Tibial artery (tissue), 4 donors: ENCODE results near the gene CRACR2B.

ENCODE experiments used
- DNase-seq, 2 donors: peaks; one replicate each; pipeline ENCODE4 v3.0.0-alpha.2; 2019
- H3K27ac ChIP-seq, 2 donors: fragments of 200-600 bp; sonication (generic) in 1 of 2; 1 replicate in 1 of 2; 2 replicates in 1 of 2; pipeline ENCODE4 v1.5.1; 2018 to 2019; ENCODE audit warnings: mild to moderate bottlenecking in 1 of 2
- H3K27me3 ChIP-seq, 2 donors: fragments of 200-600 bp; sonication (generic) in 1 of 2; one replicate each; pipeline versions ENCODE4 v1.5.1 to v1.6.0; 2016 to 2019
- H3K36me3 ChIP-seq, 3 donors: fragments of 200-600 bp; sonication (generic) in 2 of 3; one replicate each; pipeline ENCODE4 v1.5.1; 2016 to 2019; ENCODE audit warnings: mild to moderate bottlenecking in 2 of 3
- H3K4me1 ChIP-seq, 4 donors: fragments of 200-600 bp; sonication (generic) in 2 of 4; 1 replicate in 3 of 4; 2 replicates in 1 of 4; pipeline ENCODE4 v1.5.1; 2016 to 2019
- H3K4me3 ChIP-seq, 2 donors: fragments of 200-600 bp; sonication (generic) in 1 of 2; 1 replicate in 1 of 2; 2 replicates in 1 of 2; pipeline ENCODE4 v1.5.1; 2018 to 2019; ENCODE audit warnings: mild to moderate bottlenecking in 2 of 2
- H3K9me3 ChIP-seq, 3 donors: fragments of 200-600 bp; sonication (generic) in 1 of 3; one replicate each; pipeline ENCODE4 v1.5.1; 2016 to 2019
- CTCF ChIP-seq, 2 experiments: fragments of 200-600 bp in 1 of 2; fragments of 450-650 bp in 1 of 2; IDR thresholded peaks; one replicate each; pipeline ENCODE4 v1.5.1; 2017 to 2019; ENCODE audit warnings: antibody characterized with exemption in 2 of 2, mild to moderate bottlenecking in 1 of 2, moderate library complexity in 1 of 2
- intact Hi-C: fragments of 100-400 bp; cut with DNase I; formaldehyde crosslinking; loops from one replicate; pipeline ENCODE4 v1.15.0; 2023; ENCODE audit warnings: low total_unique reads

CRACR2B gene

GRCh38 chr11:839875-840617 lies 12.3 kb downstream of the CRACR2B start:
- H3K4me3 ChIP-seq, result no peak overlapping the region

DNA sequence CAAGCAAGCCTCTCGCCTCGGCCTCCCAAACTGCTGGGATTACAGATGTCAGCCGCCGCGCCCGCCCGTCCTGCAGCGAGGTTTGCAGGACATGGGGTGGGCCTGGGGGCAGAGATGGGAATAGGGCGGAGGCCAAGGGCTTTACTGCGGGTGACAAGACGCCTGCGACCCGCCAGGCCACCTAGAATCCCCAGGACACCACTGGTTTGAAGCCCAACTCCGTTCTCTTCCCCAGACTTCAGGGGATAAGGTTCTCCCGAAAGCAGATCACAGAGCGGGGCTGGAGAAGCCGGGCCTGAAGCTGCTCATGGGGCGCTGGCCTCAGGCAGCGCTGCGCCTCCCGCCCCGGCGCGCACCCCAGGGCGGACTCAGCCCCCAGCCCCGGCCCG lies 14.3 kb downstream of the CRACR2B start:
- TF ChIP-seq CTCF (IDR thresholded peaks at IDR 0.05), result no peak
- peak overlapping the region; percentile 98 for H3K4me3 ChIP-seq
- H3K27me3 ChIP-seq, result peaks cover 0 to under 1% of the 10 kb centered on the region in 2 donors
- H3K27ac ChIP-seq, result peak overlapping the region; percentile 88 to 95
- no peak for DNase-seq
- intact Hi-C loops, result loop anchor here (5.0 kb wide), 1 partner anchor 35 kb away; the partner anchor contains the start of genes PIDD1 and RPLP2
- peaks cover 28 to 40% (median 39%) of the 10 kb centered on the region in 3 donors for H3K36me3 ChIP-seq
- peaks cover 4 to 82% (median 63%) of the 10 kb centered on the region in 4 donors for H3K4me1 ChIP-seq
- no peaks in the 10 kb centered on the region for H3K9me3 ChIP-seq

More at GRCh38 chr11:839875-840617, 12.3 kb downstream of the CRACR2B start:
- intact Hi-C loops, result loop anchor here (5.0 kb wide), 1 partner anchor 33 kb away; the partner anchor contains the start of genes PIDD1 and RPLP2
- peaks cover under 1 to 82% (median 60%) of the 10 kb centered on the region in 4 donors for H3K4me1 ChIP-seq
- peaks cover 39 to 53% (median 52%) of the 10 kb centered on the region in 3 donors for H3K36me3 ChIP-seq
- no peaks in the 10 kb centered on the region for H3K27me3 ChIP-seq
- DNase-seq, result no peak
- peak overlapping the region in 1 of 2 donors; percentile 88 for H3K27ac ChIP-seq
- H3K9me3 ChIP-seq, result no peaks in the 10 kb centered on the region
- no peak for TF ChIP-seq CTCF (IDR thresholded peaks at IDR 0.05)

- Histone ChIP-seq H3K27me3 (peaks cover 0 to 4% of the 10 kb centered on the region in 2 donors), H3K9me3 (no peaks in the 10 kb centered on the region), H3K4me1 (peaks cover 4 to 77% (median 61%) of the 10 kb centered on the region in 4 donors), H3K36me3 (peaks cover 23 to 35% (median 34%) of the 10 kb centered on the region in 3 donors), H3K27ac (peak within 1 kb of the TSS; percentile 88 to 95), H3K4me3 (peak within 1 kb of the TSS; percentile 98)
- TF ChIP-seq CTCF (IDR thresholded peaks at IDR 0.05), result peak in 1 of 2 experiments; percentile 18
- intact Hi-C loops, result loop anchor here (5.0 kb wide), 1 partner anchor 35 kb away; the partner anchor contains the start of genes PIDD1 and RPLP2
- DNase-seq, result peak; percentile 84 to 93
These were observed 14.8 kb downstream of the CRACR2B start, which contains the start of the genes POLR2L and TSPAN4 for GRCh38 chr11:842370-843002. Gene POLR2L (minus strand): TSS chr11:842529. CDS start chr11:842508, 21 bp downstream. Gene TSPAN4 (plus strand): TSS chr11:842852. CDS start chr11:850305, 7,453 bp downstream.

DNA sequence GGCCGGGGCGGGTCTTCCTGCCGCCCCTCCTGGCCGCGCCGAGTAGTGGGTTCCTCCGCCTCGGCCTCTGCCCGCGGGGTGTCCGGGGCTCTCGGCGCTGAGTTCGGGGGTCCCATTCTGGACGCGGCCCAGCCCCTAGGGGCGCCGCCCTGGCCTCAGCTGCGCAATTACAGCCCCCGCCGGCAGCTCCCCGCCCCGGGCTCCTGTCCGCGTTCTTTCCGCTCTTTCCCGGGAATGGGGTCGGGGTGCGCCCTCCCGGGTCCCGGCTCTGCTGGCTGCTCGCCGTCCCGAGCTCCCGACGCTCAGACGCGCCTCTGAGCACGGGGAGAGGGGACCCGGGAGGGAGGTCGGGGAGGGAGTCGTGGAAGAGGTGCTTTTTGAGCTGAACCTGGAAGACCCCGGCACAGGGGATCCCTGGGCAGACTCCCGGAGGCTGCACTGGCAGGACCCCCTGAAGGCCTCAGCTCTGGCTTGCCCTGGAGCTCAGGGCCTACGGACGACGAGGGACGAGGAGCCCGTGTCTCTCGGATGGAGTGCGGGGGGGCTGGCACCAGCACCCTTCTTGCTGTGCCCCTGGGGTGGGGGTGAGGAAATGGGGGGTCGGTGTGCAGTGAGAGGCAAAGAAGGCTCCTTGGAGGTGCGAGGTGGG lies 15.5 kb downstream of the CRACR2B start:
- H3K36me3 ChIP-seq, result peaks cover 18 to 27% (median 26%) of the 10 kb centered on the region in 3 donors
- H3K4me3 ChIP-seq, result peak overlapping the region; percentile 98
- intact Hi-C loops, result loop anchor here (5.0 kb wide), 1 partner anchor 36 kb away; the partner anchor contains the start of genes PIDD1 and RPLP2
- peaks cover 0 to 11% of the 10 kb centered on the region in 2 donors for H3K27me3 ChIP-seq
- H3K4me1 ChIP-seq, result peaks cover 4 to 82% (median 62%) of the 10 kb centered on the region in 4 donors
- no peak for DNase-seq
- H3K27ac ChIP-seq, result peak overlapping the region; percentile 88 to 95
- H3K9me3 ChIP-seq, result no peaks in the 10 kb centered on the region
- no peak for TF ChIP-seq CTCF (IDR thresholded peaks at IDR 0.05)
